ENCODE results near the gene SLC2A6. TPM values are rescaled to one million over a fixed set of nuclear protein-coding genes. Genes with fewer than 3 reads are reported as not detected.

SLC2A6 gene
- polyA plus RNA-seq, 1 donor (not counting 4 experiments of a cell fraction or from before 2014, with no cell fraction given) = 15.9 TPM

GRCh38 chr9:133443248-133443647, 35.7 kb downstream of the SLC2A6 start:
- peaks cover 8% of the 10 kb centered on the region for H3K27me3 ChIP-seq (ENCODE audit: control insufficient read depth, extremely low read depth, insufficient read depth, low read length)

DNA sequence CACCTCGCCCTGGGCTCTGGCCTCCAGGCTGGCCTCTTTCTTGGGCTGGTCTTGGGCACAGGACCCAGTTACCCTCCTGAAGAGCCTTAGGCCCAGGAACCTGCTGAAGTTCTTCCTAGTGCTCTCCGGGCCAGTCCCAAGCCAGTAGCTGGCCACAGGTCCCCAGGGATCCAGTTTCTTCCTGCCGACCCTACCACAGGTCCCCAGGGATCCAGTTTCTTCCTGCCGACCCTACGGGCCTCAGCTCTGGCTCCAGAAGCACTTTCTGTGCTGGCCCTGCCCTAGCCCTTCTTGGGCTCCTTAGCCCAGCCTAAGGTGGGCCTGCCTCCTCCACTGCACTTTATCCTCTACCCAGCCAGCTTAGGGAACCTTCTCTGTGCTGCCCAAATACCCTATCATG, 37.3 kb downstream of the SLC2A6 start:
- Histone ChIP-seq H3K27ac (ENCODE audit: control insufficient read depth, insufficient read depth, low read length) (no peak overlapping the region), H3K36me3 (ENCODE audit: control insufficient read depth in 2 of 2, extremely low read depth in 1 of 2, insufficient read depth in 2 of 2, low read length in 2 of 2) (no peaks in the 10 kb centered on the region), H3K9me1 (ENCODE audit: control insufficient read depth, extremely low read depth, insufficient read depth, low read length) (no peaks in the 10 kb centered on the region), H2AFZ (ENCODE audit: control insufficient read depth, low read length) (no peak overlapping the region), H3K4me3 (ENCODE audit: control insufficient read depth in 2 of 3, extremely low read depth in 1 of 3, insufficient read depth in 2 of 3, low read depth in 1 of 3, low read length in 3 of 3) (no peak overlapping the region), H3K4me2 (ENCODE audit: control insufficient read depth, extremely low read depth, insufficient read depth, low read depth, low read length) (no peak overlapping the region), H4K20me1 (ENCODE audit: control insufficient read depth, extremely low read depth, insufficient read depth, low read length) (no peaks in the 10 kb centered on the region), H3K9me3 (ENCODE audit: control insufficient read depth, low read depth, low read length) (no peaks in the 10 kb centered on the region), H3K9ac (ENCODE audit: control insufficient read depth, extremely low read depth, insufficient read depth, low read length) (no peak overlapping the region), H3K4me1 (ENCODE audit: control insufficient read depth, extremely low read depth, insufficient read depth, low read length) (peaks cover 4% of the 10 kb centered on the region), H3K27me3 (ENCODE audit: control insufficient read depth, extremely low read depth, insufficient read depth, low read length) (peaks cover 8% of the 10 kb centered on the region), H3K79me2 (ENCODE audit: control insufficient read depth, insufficient read depth, low read length) (no peaks in the 10 kb centered on the region)
- DNase-seq (ENCODE audit: low read depth, low spot score) = no peak
- dilution Hi-C loops (cut with MboI; ENCODE audit: extremely low pct_ligation_motif_present, low sequenced_read_pairs) = no loop called here
- FAIRE-seq = no peak
- TF ChIP-seq EZH2 (IDR thresholded peaks at IDR 0.05; ENCODE audit: low read length) (no peak), CTCF (optimal IDR thresholded peaks at IDR 0.05 in 1 of 3, IDR thresholded peaks at IDR 0.05 in 1 of 3, conservative IDR thresholded peaks at IDR 0.05 in 1 of 3; ENCODE audit: extremely low read depth in 1 of 3, insufficient read depth in 2 of 3, low read length in 3 of 3) (no peak)

More at GRCh38 chr9:133443248-133443647, 35.7 kb downstream of the SLC2A6 start:
- peaks cover 4% of the 10 kb centered on the region for H3K4me1 ChIP-seq (ENCODE audit: control insufficient read depth, extremely low read depth, insufficient read depth, low read length)
- DNase-seq (ENCODE audit: low read depth, low spot score) (no peak), FAIRE-seq (no peak)
- no peaks in the 10 kb centered on the region for H3K9me3 ChIP-seq (ENCODE audit: control insufficient read depth, low read depth, low read length)
- TF ChIP-seq EZH2 (IDR thresholded peaks at IDR 0.05; ENCODE audit: low read length) (no peak), CTCF (optimal IDR thresholded peaks at IDR 0.05 in 1 of 3, IDR thresholded peaks at IDR 0.05 in 1 of 3, conservative IDR thresholded peaks at IDR 0.05 in 1 of 3; ENCODE audit: extremely low read depth in 1 of 3, insufficient read depth in 2 of 3, low read length in 3 of 3) (no peak)
- H3K36me3 ChIP-seq (ENCODE audit: control insufficient read depth in 2 of 2, extremely low read depth in 1 of 2, insufficient read depth in 2 of 2, low read length in 2 of 2) = no peaks in the 10 kb centered on the region
- no peaks in the 10 kb centered on the region for H4K20me1 ChIP-seq (ENCODE audit: control insufficient read depth, extremely low read depth, insufficient read depth, low read length)
- H2AFZ ChIP-seq (ENCODE audit: control insufficient read depth, low read length) = no peak overlapping the region
- H3K79me2 ChIP-seq (ENCODE audit: control insufficient read depth, insufficient read depth, low read length) = no peaks in the 10 kb centered on the region
- H3K27ac ChIP-seq (ENCODE audit: control insufficient read depth, insufficient read depth, low read length) = no peak overlapping the region
- no peaks in the 10 kb centered on the region for H3K9me1 ChIP-seq (ENCODE audit: control insufficient read depth, extremely low read depth, insufficient read depth, low read length)
- H3K4me3 ChIP-seq (ENCODE audit: control insufficient read depth in 2 of 3, extremely low read depth in 1 of 3, insufficient read depth in 2 of 3, low read depth in 1 of 3, low read length in 3 of 3) = no peak overlapping the region
- no peak overlapping the region for H3K9ac ChIP-seq (ENCODE audit: control insufficient read depth, extremely low read depth, insufficient read depth, low read length)
- dilution Hi-C loops (cut with MboI; ENCODE audit: extremely low pct_ligation_motif_present, low sequenced_read_pairs) = no loop called here
- H3K4me2 ChIP-seq (ENCODE audit: control insufficient read depth, extremely low read depth, insufficient read depth, low read depth, low read length) = no peak overlapping the region

Measured in keratinocyte (primary cell).